GM19023 (cell line): ENCODE results near the gene FAM9C.
"Not testable (repeated sequence)": the region's sequence is repeated elsewhere in the genome, so short reads cannot be mapped to it uniquely, and the experiment has no call there.

ENCODE experiments used
- ATAC-seq: cut with Tn5 transposase; IDR thresholded peaks from one replicate; pipeline ENCODE4 v1.9.1; 2021; ENCODE audit warnings: mild to moderate bottlenecking, moderate library complexity; ENCODE audit not compliant: unreplicated experiment

Gene FAM9C

GRCh38 chrX:13044441-13044840, at the start of gene FAM9C:
Gene FAM9C, minus strand, starts transcription at chrX:13044620. Its CDS starts 831 bp downstream, at chrX:13043789.
- no peak for ATAC-seq

GRCh38 chrX:13093529-13094140, 49.2 kb upstream of the FAM9C start:
- ATAC-seq = no peak

GRCh38 chrX:13092455-13092941, 48.1 kb upstream of the FAM9C start:
- peak; percentile 69 for ATAC-seq

DNA sequence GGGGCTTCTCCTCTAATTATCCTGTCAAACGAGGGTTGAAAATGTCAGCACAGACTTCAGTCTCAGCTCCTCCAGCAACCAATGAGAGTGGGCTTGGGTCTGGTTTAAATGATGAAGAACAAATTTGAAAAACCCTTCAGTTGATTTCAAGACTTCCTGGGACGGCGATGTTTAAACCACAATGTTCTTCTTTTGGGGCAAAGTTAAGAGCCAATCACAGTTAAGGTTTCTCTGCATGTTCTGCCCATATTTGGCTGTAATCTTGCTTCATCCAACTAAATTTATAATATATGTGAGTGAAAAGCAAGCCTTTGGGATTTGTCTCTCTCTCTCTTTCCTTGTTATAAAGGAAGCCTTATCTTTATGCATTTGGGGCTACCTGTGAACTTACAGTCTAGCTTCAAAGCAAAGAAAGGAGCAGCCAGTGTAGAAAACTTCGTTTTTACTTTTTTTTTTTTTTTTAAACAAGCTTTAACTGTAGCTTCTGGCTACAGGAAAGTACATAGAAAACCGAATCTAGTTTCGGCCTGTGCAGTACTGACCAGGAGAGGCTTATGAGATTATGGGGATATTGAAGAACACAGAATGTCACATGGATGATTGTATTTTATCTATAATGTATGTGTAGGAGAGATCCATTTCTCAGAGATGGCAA, 46.8 kb upstream of the FAM9C start:
- ATAC-seq = no peak

DNA sequence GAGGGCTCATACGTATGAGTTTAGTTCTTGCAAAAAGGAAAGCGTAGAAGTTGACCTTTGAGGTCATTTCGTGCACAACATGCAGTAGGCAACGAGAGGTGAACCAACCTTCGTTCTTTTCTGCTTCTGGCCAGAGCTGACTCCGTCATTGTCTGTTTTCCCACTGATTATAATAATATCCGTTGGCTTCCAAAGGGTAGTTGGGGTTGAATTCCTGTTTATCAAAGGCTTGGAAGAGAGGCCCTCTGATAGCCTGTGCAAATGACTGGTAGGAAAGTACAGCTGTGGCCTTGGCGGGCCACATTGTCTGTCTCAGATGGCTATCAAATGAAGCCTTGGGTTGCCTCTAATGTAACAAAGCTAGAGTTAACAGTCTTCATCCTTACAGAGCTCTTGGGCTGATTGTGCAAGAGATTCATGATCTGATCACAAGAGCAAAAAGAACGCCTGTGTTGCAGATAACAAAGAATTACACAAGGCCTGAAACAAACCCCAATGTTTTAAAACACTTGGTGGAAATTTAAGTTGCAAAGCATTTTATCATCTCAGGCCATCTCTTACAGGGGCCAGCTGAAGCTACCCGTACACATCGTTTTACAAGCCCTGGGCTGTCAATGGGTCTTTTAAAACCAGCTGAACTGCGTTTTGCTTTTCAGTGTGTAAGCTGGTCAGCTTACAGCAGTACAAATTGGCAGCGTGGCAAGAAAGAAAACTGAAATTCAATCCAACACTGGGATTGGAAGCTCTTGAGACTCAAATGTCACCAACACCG, 46.1 kb upstream of the FAM9C start:
- no peak for ATAC-seq

DNA sequence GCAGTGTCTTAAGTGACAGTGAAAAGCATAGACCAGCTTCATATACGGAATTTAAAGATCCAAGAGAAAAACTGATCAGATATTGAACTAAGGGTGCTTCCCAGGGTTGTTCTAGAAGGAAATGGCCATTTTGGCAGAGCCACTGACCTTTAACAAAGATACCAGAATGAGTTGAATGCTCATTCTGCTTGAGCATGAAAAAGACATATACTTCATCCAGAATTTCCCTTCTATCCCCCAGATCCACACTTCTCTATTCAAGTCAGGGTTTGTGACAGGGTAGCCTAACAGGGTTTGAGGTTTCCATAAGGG, 45.6 kb upstream of the FAM9C start:
- no peak for ATAC-seq

DNA sequence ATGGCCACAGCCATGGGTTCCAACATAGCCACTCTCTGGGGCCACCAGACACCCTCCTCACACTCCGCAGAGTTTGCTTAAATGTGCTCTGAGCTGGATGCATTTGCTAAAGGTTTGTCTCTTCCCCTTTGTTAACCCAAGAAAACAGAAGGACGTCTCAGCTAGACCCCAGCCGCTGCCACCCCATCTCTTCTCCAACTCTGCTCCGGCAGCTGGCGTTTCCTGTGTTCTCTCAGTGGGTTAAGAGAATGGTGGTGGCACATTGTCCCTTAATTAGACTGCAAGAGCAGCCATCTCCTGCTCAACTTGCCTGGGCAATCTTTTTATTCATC, 43.7 kb upstream of the FAM9C start:
- no peak for ATAC-seq

- peak; percentile 75 for ATAC-seq
Observed at GRCh38 chrX:13087322-13088155, 43.1 kb upstream of the FAM9C start.

- not testable (repeated sequence) for ATAC-seq
Observed at GRCh38 chrX:13086793-13087321, 42.4 kb upstream of the FAM9C start.

- no peak for ATAC-seq
Observed at GRCh38 chrX:13086076-13086475, 41.7 kb upstream of the FAM9C start.

- ATAC-seq = no peak
Observed at GRCh38 chrX:13085526-13085925, 41.1 kb upstream of the FAM9C start.

DNA sequence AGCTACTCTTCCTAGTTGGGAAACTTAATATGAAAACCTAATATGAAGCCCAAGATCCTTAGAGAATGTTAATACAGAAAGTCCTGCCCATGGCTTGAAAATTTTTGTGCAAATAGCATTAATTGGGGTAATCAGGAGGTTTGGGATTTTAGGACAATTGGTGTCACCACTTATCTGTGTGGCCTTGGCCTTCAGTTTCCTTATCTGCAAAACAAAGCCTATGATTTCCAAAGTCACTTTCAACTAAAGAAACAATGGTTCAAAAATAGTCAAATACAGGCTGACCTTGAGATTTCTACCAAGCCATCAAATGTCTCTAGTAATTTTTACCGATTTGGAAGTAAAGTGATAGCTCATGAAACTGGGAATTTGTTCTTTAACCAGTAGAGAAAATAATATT, 40.2 kb upstream of the FAM9C start:
- ATAC-seq = no peak

DNA sequence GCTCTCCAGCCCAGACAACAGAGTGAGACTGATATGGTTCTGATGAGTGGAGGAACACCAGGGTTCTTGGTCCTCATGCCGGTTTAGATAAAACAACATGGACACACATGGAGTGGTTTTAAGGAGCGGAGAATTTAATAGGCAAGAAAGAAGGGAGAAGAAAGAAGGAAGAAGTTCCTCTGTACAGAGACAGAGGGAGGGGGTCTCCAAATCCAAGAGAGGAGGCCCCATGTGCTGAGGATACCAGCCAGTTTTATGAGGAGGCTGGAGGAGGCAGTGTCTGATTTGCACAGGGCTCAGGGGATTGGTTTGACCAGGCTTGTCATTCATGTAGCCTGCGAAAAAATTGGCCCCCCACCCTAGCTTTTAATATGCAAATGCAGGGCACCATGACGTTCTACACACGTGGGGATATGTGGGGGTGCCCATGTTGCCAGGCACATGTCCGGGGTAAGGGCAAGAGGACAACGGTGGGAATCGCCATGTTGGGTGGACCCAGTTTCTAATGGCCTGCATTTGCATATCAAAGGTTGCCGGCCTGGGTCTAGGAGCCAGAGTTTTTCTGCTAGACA, 39.4 kb upstream of the FAM9C start:
- ATAC-seq = not testable (repeated sequence)

- no peak for ATAC-seq
Observed at GRCh38 chrX:13082206-13083065, 38.0 kb upstream of the FAM9C start.

GRCh38 chrX:13081395-13082205, 37.2 kb upstream of the FAM9C start:
- ATAC-seq = no peak

DNA sequence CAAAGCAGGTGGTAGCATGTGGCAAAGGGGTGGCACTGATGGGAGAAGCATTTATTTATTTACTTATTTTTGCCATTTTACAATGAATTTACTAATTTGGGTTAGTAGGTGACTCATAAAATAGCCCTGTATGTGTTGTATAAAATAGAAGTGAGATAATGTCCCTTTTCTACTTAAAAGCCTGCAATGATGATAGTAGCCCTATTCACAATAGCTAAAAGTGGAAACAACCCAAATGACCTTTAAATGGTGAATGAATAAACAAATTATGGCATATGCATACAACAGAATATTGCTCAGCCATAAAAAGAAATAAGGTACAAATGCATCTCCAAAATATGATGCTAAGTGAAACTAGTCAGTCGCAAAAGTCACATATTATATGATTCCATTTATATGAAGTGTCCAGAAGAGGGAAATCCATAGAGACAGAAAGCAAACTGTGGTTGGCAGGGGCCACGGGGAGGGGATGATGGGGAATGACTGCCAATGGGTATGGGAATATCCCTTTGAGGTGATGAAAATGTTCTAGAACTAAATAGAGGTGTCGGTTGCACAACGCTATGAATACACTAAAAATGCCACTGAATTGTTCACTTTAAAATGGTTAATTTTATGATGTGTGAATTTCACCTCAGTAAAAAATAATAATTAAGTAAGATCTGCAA, 35.8 kb upstream of the FAM9C start:
- ATAC-seq = no peak

DNA sequence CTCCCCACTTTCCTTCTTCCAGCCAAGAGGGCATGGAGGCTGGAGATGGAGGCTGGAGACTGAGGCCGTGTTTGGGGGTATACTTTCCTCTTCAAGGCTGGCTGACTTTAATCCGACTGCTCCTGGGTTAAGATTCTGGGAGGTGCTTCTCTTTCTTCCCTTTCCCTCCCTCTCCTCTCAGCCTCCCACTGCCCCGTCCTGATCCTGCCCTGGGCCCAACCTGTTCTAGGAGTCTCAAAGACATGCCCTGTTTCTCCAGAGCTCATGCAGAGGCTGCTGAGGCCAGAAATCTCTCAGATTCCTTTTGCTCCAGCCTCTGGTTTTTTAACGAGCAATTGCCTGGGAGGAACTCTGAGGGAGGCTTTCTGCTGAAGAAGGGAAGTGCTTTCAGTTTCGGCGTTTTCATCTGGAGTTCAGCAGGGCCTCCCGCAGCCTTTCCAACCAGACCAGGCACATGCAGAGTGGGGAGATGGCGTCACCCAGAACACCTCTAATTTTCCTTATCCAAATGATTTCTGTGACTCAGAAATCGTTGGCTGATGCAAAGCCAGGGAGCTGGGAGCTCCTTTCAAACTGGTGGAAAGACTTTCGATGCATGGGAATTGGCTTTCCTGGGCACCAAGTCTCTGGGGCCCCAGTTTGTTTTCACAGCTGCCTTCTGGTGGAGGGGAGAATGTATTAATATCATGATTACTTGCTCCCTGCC, 34.5 kb upstream of the FAM9C start:
- ATAC-seq = no peak

- ATAC-seq = no peak
Observed at GRCh38 chrX:13077168-13077567, 32.7 kb upstream of the FAM9C start.
